ENCODE measurements around the gene CRYL1. TPM values are rescaled to one million over a fixed set of nuclear protein-coding genes. Genes with fewer than 3 reads are reported as not detected.

The CRYL1 gene
- polyA plus RNA-seq, 1 of the 3 experiments (the other 2 are of a cell fraction) = 34.8 TPM

DNA sequence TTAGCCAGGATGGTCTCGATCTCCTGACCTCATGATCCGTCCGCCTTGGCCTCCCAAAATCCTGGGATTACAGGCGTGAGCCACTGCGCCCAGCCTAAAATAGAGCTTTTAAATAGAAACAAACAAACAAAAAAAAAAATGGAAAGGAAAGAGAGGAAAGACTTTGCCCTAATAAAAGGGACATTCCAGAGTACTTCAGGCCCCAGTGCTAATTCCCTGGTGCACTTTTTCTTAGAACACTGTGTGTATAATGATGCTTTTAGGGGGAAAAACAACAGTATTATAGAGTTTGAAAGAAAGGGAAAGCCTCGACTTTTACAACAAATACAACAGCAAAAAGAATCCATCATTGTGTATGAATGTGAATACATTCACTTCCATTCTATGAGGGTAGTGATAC, 104.7 kb downstream of the CRYL1 start:
- Histone ChIP-seq H2AFZ (ENCODE audit: low read depth) (no peak overlapping the region), H3K27me3 (ENCODE audit: insufficient read depth) (no peaks in the 10 kb centered on the region), H3K4me2 (no peak overlapping the region), H3K4me1 (ENCODE audit: control insufficient read depth in 1 of 2, insufficient read depth in 2 of 2, low read depth in 1 of 2, low read length in 1 of 2) (0 out of 4 replicates have a peak, but pooled peaks cover 0 to 3% of the 10 kb centered on the region in 2 experiments), H4K20me1 (ENCODE audit: insufficient read depth) (peaks cover 6% of the 10 kb centered on the region), H3K9me2 (no peaks in the 10 kb centered on the region), H3K79me2 (ENCODE audit: insufficient read depth) (no peaks in the 10 kb centered on the region), H3K36me3 (replicated peaks in 1 of 2; ENCODE audit: control insufficient read depth in 1 of 2, insufficient read depth in 2 of 2, low read length in 1 of 2) (no peaks in the 10 kb centered on the region), H3K9me3 (no peaks in the 10 kb centered on the region), H3K9ac (no peak overlapping the region), H3K4me3 (ENCODE audit: low read depth in 2 of 2, low read length in 1 of 2) (no peak overlapping the region), H3K27ac (ENCODE audit: low read depth in 2 of 2, low read length in 1 of 2) (no peak overlapping the region; a peak in 1 of 4 replicates), H3F3A (replicated peaks; ENCODE audit: insufficient read depth) (peaks cover 17% of the 10 kb centered on the region)
- WGBS (ENCODE audit: low lambda C conversion rate) = 87% methylated on average over 6 of the region's 6 CpGs
- no peak for TF ChIP-seq GABPA (IDR thresholded peaks at IDR 0.05; ENCODE audit: low read depth)
- TF ChIP-seq CHD2 (IDR thresholded peaks at IDR 0.05; ENCODE audit: low read length, partially characterized antibody) = no peak
- TF ChIP-seq FOXJ3 (CRISPR knock-in tag; IDR thresholded peaks at IDR 0.05) = no peak
- no peak for TF ChIP-seq FOSL2 (IDR thresholded peaks at IDR 0.05; ENCODE audit: borderline replicate concordance, low read depth)
- no peak for TF ChIP-seq RXRA (IDR thresholded peaks at IDR 0.05; ENCODE audit: borderline replicate concordance, low read depth)
- no peak for TF ChIP-seq YY1 (IDR thresholded peaks at IDR 0.05; ENCODE audit: low read depth)
- TF ChIP-seq RAD21 (IDR thresholded peaks at IDR 0.05; ENCODE audit: low read length) = no peak
- no peak for TF ChIP-seq EP300 (IDR thresholded peaks at IDR 0.05; ENCODE audit: borderline replicate concordance in 1 of 2, low read depth in 1 of 2, low read length in 1 of 2)
- TF ChIP-seq, protein P1, sequence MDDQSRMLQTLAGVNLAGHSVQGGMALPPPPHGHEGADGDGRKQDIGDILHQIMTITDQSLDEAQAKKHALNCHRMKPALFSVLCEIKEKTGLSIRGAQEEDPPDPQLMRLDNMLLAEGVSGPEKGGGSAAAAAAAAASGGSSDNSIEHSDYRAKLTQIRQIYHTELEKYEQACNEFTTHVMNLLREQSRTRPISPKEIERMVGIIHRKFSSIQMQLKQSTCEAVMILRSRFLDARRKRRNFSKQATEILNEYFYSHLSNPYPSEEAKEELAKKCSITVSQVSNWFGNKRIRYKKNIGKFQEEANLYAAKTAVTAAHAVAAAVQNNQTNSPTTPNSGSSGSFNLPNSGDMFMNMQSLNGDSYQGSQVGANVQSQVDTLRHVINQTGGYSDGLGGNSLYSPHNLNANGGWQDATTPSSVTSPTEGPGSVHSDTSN (IDR thresholded peaks at IDR 0.05) = no peak
- TF ChIP-seq RCOR1 (IDR thresholded peaks at IDR 0.05; ENCODE audit: low read length) = no peak
- no peak for TF ChIP-seq GATA2 (CRISPR knock-in tag; IDR thresholded peaks at IDR 0.05)
- no peak for DNase-seq
- CTCF ChIA-PET = no interaction called here
- POLR2A ChIA-PET = no interaction called here

DNA sequence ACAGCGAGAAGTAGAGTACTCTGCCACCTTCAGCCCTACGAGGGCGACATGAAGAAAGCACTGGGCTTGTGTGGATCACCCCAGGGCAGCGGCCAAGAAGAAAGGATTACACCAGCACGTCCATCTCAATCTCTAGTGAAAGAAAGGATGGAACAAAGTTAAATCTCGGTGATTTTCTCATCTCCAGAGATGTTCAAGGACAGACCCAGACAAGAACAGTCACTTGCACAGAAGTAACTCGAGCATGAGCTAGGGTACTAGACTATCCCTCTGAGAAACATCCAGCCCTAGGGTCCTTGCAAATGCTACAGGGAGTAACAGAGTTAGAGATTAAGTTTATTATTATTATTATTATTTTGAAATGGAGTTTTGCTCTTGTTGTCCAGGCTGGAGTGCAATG, 106.7 kb downstream of the CRYL1 start:
- Histone ChIP-seq H3K4me2 (no peak overlapping the region), H3K27me3 (ENCODE audit: insufficient read depth) (no peaks in the 10 kb centered on the region), H3K27ac (ENCODE audit: low read depth in 2 of 2, low read length in 1 of 2) (peak overlapping the region in 1 of 2 experiments; percentile 84; a peak in 2 of 4 replicates), H3K9ac (no peak overlapping the region), H3K79me2 (ENCODE audit: insufficient read depth) (no peaks in the 10 kb centered on the region), H3K9me2 (no peaks in the 10 kb centered on the region), H3F3A (replicated peaks; ENCODE audit: insufficient read depth) (peaks cover 17% of the 10 kb centered on the region), H3K4me3 (ENCODE audit: low read depth in 2 of 2, low read length in 1 of 2) (no peak overlapping the region), H3K9me3 (no peaks in the 10 kb centered on the region), H3K4me1 (ENCODE audit: control insufficient read depth in 1 of 2, insufficient read depth in 2 of 2, low read depth in 1 of 2, low read length in 1 of 2) (peaks cover 0 to 3% of the 10 kb centered on the region in 2 experiments; a peak in 1 of 4 replicates), H4K20me1 (ENCODE audit: insufficient read depth) (peaks cover 6% of the 10 kb centered on the region), H2AFZ (ENCODE audit: low read depth) (no peak overlapping the region), H3K36me3 (replicated peaks in 1 of 2; ENCODE audit: control insufficient read depth in 1 of 2, insufficient read depth in 2 of 2, low read length in 1 of 2) (no peaks in the 10 kb centered on the region)
- 88% methylated on average over 7 of the region's 7 CpGs for WGBS (ENCODE audit: low lambda C conversion rate)
- CTCF ChIA-PET = no interaction called here
- no peak for DNase-seq
- no peak for TF ChIP-seq RCOR1 (IDR thresholded peaks at IDR 0.05; ENCODE audit: low read length)
- TF ChIP-seq, protein P2, sequence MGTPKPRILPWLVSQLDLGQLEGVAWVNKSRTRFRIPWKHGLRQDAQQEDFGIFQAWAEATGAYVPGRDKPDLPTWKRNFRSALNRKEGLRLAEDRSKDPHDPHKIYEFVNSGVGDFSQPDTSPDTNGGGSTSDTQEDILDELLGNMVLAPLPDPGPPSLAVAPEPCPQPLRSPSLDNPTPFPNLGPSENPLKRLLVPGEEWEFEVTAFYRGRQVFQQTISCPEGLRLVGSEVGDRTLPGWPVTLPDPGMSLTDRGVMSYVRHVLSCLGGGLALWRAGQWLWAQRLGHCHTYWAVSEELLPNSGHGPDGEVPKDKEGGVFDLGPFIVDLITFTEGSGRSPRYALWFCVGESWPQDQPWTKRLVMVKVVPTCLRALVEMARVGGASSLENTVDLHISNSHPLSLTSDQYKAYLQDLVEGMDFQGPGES (IDR thresholded peaks at IDR 0.05; ENCODE audit: low read depth, low read length) = no peak
- TF ChIP-seq NFIC (IDR thresholded peaks at IDR 0.05; ENCODE audit: borderline replicate concordance) = no peak
- TF ChIP-seq, protein P3, sequence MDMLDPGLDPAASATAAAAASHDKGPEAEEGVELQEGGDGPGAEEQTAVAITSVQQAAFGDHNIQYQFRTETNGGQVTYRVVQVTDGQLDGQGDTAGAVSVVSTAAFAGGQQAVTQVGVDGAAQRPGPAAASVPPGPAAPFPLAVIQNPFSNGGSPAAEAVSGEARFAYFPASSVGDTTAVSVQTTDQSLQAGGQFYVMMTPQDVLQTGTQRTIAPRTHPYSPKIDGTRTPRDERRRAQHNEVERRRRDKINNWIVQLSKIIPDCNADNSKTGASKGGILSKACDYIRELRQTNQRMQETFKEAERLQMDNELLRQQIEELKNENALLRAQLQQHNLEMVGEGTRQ (IDR thresholded peaks at IDR 0.05; ENCODE audit: borderline replicate concordance, low read depth, low read length) = no peak
- no peak for TF ChIP-seq POLR2AphosphoS5 (IDR thresholded peaks at IDR 0.05; ENCODE audit: low read depth, low read length)
- TF ChIP-seq, protein P1 (IDR thresholded peaks at IDR 0.05) = no peak
- no peak for TF ChIP-seq FOXJ3 (CRISPR knock-in tag; IDR thresholded peaks at IDR 0.05)
- POLR2A ChIA-PET = no interaction called here

Data from SK-N-SH (cell line).